HEK293 (cell line): ENCODE data around the gene BUB3.

ENCODE experiments used
- GFI1B ChIP-seq: fragments of 450-650 bp; formaldehyde crosslinking; IDR thresholded peaks from 2 replicates; pipeline ENCODE4 v1.5.1; 2016; ENCODE audit warnings: missing biosample characterization, missing genetic modification characterization
- IKZF3 ChIP-seq: fragments of 450-650 bp; IDR thresholded peaks from 2 replicates; pipeline ENCODE4 v1.5.0; 2018; ENCODE audit warnings: missing biosample characterization, mild to moderate bottlenecking, missing genetic modification characterization, moderate library complexity
- TCF7L2 ChIP-seq: IDR thresholded peaks from 2 replicates; pipeline ENCODE4 v1.6.1; 2011; ENCODE audit warnings: low read depth, mild to moderate bottlenecking, inconsistent platforms, low read length, moderate library complexity, borderline replicate concordance
- ZIC2 ChIP-seq: fragments of 450-650 bp; formaldehyde crosslinking; IDR thresholded peaks from 2 replicates; pipeline ENCODE4 v1.5.1; 2016; ENCODE audit warnings: missing biosample characterization, missing genetic modification characterization
- ZNF184 ChIP-seq: fragments of 450-650 bp; IDR thresholded peaks from 2 replicates; pipeline ENCODE4 v1.5.1; 2018; ENCODE audit warnings: missing biosample characterization, mild to moderate bottlenecking, missing genetic modification characterization
- ZNF221 ChIP-seq: fragments of 450-650 bp; formaldehyde crosslinking; IDR thresholded peaks from 2 replicates; pipeline ENCODE4 v1.5.1; 2017; ENCODE audit warnings: missing biosample characterization, missing genetic modification characterization, borderline replicate concordance
- ZNF292 ChIP-seq: fragments of 450-650 bp; formaldehyde crosslinking; IDR thresholded peaks from 2 replicates; pipeline ENCODE4 v1.5.1; 2016; ENCODE audit warnings: low read depth, missing biosample characterization, missing genetic modification characterization, borderline replicate concordance
- ZNF311 ChIP-seq: fragments of 450-650 bp; formaldehyde crosslinking; IDR thresholded peaks from 2 replicates; pipeline ENCODE4 v1.5.1; 2017; ENCODE audit warnings: missing biosample characterization, missing genetic modification characterization, borderline replicate concordance
- ZNF350 ChIP-seq: fragments of 450-650 bp; formaldehyde crosslinking; IDR thresholded peaks from 2 replicates; pipeline ENCODE4 v1.5.0; 2017; ENCODE audit warnings: missing biosample characterization, mild to moderate bottlenecking, missing genetic modification characterization
- ZNF354C ChIP-seq: fragments of 450-650 bp; formaldehyde crosslinking; IDR thresholded peaks from 2 replicates; pipeline ENCODE4 v1.5.1; 2016; ENCODE audit warnings: missing biosample characterization, missing genetic modification characterization, low read depth, borderline replicate concordance
- ZNF37A ChIP-seq: fragments of 450-650 bp; IDR thresholded peaks from 2 replicates; pipeline ENCODE4 v1.5.1; 2018; ENCODE audit warnings: missing biosample characterization, missing genetic modification characterization
- ZNF391 ChIP-seq: fragments of 450-650 bp; formaldehyde crosslinking; IDR thresholded peaks from 2 replicates; pipeline ENCODE4 v1.5.1; 2016; ENCODE audit warnings: low read depth, missing biosample characterization, missing genetic modification characterization, borderline replicate concordance
- ZNF416 ChIP-seq: fragments of 450-650 bp; formaldehyde crosslinking; IDR thresholded peaks from 2 replicates; pipeline ENCODE4 v1.5.1; 2016; ENCODE audit warnings: missing biosample characterization, missing genetic modification characterization
- ZNF596 ChIP-seq: fragments of 450-650 bp; IDR thresholded peaks from 2 replicates; pipeline ENCODE4 v1.5.0; 2018; ENCODE audit warnings: missing biosample characterization, mild to moderate bottlenecking, missing genetic modification characterization, moderate library complexity
- ZSCAN16 ChIP-seq: fragments of 450-650 bp; formaldehyde crosslinking; IDR thresholded peaks from 2 replicates; pipeline ENCODE4 v1.5.1; 2016; ENCODE audit warnings: missing biosample characterization, missing genetic modification characterization
- TF ChIP-seq, protein P1 (sequence below): fragments of 450-650 bp; formaldehyde crosslinking; IDR thresholded peaks from 2 replicates; pipeline ENCODE4 v1.5.1; 2016; ENCODE audit warnings: missing biosample characterization, missing genetic modification characterization
- TF ChIP-seq, protein P2 (sequence below): sonication (generic); formaldehyde crosslinking; IDR thresholded peaks from 2 replicates; pipeline ENCODE4 v1.8.1; 2022; ENCODE audit warnings: mild to moderate bottlenecking, moderate library complexity, missing genetic modification reagents
- TF ChIP-seq, protein P3 (sequence below): fragments of 450-650 bp; formaldehyde crosslinking; IDR thresholded peaks from 2 replicates; pipeline ENCODE4 v1.5.1; 2017; ENCODE audit warnings: missing biosample characterization, missing genetic modification characterization
- TF ChIP-seq, protein P4 (sequence below): fragments of 450-650 bp; formaldehyde crosslinking; IDR thresholded peaks from 2 replicates; pipeline ENCODE4 v1.5.1; 2016; ENCODE audit warnings: missing biosample characterization, missing genetic modification characterization
- TF ChIP-seq, protein P5 (sequence below): fragments of 450-650 bp; formaldehyde crosslinking; IDR thresholded peaks from 2 replicates; pipeline ENCODE4 v1.5.1; 2016; ENCODE audit warnings: missing biosample characterization, missing genetic modification characterization, low read depth
- TF ChIP-seq, protein P6 (sequence below): fragments of 450-650 bp; formaldehyde crosslinking; IDR thresholded peaks from 2 replicates; pipeline ENCODE4 v1.5.1; 2016; ENCODE audit warnings: missing biosample characterization, missing genetic modification characterization
- TF ChIP-seq, protein P7 (sequence below): fragments of 450-650 bp; formaldehyde crosslinking; IDR thresholded peaks from 2 replicates; pipeline ENCODE4; 2016; ENCODE audit warnings: missing biosample characterization, missing genetic modification characterization
- TF ChIP-seq, protein P8 (sequence below): fragments of 450-650 bp; formaldehyde crosslinking; IDR thresholded peaks from 2 replicates; pipeline ENCODE4 v1.5.1; 2017; ENCODE audit warnings: missing biosample characterization, missing genetic modification characterization
- TF ChIP-seq, protein P9 (sequence below): fragments of 450-650 bp; formaldehyde crosslinking; optimal IDR thresholded peaks from 2 replicates; pipeline ENCODE3; 2016; ENCODE audit warnings: missing biosample characterization, mild to moderate bottlenecking, missing genetic modification characterization

Gene BUB3

DNA sequence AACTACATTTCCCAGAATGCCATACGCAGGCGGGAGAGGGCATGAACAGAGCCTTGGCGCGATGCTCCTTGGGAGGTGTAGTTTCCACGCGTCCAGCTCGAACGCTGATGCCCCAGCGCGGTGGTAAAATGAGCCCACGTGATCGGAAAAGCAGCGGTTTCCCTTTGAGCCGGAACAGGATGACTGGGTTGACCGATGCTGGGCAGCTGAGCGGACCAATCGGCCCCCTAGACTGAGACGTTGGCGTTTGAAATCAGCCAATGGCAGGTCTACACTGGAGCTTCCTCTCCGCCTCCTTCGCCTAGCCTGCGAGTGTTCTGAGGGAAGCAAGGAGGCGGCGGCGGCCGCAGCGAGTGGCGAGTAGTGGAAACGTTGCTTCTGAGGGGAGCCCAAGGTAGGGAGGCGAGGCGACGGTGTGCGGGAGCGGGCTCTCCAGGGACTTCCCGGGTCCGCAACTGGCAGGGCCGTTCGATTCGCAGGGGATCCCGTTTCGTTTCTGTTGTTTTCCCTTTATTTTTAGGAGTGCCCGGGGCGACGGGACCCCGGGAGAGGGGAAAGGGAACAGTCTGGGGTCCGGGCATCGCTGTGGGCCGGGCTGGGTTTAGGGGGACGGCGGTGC, at the start of gene BUB3 (continued):
- TF ChIP-seq GFI1B (tag by site-specific recombination) = no peak
- no peak for TF ChIP-seq ZNF416 (tag by site-specific recombination)
- TF ChIP-seq ZIC2 (tag by site-specific recombination) = no peak
- TF ChIP-seq ZNF350 = no peak
- TF ChIP-seq ZNF354C (tag by site-specific recombination) = no peak
- TF ChIP-seq ZNF184 = no peak
- TF ChIP-seq IKZF3 (tag by site-specific recombination) = no peak
- TF ChIP-seq ZNF596 (tag by site-specific recombination) = no peak
- TF ChIP-seq, protein P1, sequence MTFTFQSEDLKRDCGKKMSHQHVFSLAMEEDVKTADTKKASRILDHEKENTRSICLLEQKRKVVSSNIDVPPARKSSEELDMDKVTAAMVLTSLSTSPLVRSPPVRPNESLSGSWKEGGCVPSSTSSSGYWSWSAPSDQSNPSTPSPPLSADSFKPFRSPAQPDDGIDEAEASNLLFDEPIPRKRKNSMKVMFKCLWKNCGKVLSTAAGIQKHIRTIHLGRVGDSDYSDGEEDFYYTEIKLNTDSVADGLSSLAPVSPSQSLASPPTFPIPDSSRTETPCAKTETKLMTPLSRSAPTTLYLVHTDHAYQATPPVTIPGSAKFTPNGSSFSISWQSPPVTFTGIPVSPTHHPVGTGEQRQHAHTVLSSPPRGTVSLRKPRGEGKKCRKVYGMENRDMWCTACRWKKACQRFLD (tag by site-specific recombination) = no peak
- TF ChIP-seq ZNF311 (tag by site-specific recombination) = no peak
- no peak for TF ChIP-seq ZNF221 (tag by site-specific recombination)
- TF ChIP-seq TCF7L2 = peak; percentile 48; the same call in 1 of the 2 replicates
- peak; percentile 41; the same call in 1 of the 2 replicates for TF ChIP-seq ZNF391
- TF ChIP-seq, protein P2, sequence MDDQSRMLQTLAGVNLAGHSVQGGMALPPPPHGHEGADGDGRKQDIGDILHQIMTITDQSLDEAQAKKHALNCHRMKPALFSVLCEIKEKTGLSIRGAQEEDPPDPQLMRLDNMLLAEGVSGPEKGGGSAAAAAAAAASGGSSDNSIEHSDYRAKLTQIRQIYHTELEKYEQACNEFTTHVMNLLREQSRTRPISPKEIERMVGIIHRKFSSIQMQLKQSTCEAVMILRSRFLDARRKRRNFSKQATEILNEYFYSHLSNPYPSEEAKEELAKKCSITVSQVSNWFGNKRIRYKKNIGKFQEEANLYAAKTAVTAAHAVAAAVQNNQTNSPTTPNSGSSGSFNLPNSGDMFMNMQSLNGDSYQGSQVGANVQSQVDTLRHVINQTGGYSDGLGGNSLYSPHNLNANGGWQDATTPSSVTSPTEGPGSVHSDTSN = peak; percentile 87
- TF ChIP-seq, protein P3, sequence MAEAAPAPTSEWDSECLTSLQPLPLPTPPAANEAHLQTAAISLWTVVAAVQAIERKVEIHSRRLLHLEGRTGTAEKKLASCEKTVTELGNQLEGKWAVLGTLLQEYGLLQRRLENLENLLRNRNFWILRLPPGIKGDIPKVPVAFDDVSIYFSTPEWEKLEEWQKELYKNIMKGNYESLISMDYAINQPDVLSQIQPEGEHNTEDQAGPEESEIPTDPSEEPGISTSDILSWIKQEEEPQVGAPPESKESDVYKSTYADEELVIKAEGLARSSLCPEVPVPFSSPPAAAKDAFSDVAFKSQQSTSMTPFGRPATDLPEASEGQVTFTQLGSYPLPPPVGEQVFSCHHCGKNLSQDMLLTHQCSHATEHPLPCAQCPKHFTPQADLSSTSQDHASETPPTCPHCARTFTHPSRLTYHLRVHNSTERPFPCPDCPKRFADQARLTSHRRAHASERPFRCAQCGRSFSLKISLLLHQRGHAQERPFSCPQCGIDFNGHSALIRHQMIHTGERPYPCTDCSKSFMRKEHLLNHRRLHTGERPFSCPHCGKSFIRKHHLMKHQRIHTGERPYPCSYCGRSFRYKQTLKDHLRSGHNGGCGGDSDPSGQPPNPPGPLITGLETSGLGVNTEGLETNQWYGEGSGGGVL (tag by site-specific recombination) = no peak
- TF ChIP-seq ZNF37A (tag by site-specific recombination) = no peak
- TF ChIP-seq, protein P4, sequence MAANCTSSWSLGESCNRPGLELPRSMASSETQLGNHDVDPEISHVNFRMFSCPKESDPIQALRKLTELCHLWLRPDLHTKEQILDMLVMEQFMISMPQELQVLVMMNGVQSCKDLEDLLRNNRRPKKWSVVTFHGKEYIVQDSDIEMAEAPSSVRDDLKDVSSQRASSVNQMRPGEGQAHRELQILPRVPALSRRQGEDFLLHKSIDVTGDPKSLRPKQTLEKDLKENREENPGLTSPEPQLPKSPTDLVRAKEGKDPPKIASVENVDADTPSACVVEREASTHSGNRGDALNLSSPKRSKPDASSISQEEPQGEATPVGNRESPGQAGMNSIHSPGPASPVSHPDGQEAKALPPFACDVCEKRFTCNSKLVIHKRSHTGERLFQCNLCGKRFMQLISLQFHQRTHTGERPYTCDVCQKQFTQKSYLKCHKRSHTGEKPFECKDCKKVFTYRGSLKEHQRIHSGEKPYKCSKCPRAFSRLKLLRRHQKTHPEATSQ (tag by site-specific recombination) = peak; percentile 51; the same call in 1 of the 2 replicates
- TF ChIP-seq, protein P5, sequence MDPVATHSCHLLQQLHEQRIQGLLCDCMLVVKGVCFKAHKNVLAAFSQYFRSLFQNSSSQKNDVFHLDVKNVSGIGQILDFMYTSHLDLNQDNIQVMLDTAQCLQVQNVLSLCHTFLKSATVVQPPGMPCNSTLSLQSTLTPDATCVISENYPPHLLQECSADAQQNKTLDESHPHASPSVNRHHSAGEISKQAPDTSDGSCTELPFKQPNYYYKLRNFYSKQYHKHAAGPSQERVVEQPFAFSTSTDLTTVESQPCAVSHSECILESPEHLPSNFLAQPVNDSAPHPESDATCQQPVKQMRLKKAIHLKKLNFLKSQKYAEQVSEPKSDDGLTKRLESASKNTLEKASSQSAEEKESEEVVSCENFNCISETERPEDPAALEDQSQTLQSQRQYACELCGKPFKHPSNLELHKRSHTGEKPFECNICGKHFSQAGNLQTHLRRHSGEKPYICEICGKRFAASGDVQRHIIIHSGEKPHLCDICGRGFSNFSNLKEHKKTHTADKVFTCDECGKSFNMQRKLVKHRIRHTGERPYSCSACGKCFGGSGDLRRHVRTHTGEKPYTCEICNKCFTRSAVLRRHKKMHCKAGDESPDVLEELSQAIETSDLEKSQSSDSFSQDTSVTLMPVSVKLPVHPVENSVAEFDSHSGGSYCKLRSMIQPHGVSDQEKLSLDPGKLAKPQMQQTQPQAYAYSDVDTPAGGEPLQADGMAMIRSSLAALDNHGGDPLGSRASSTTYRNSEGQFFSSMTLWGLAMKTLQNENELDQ (tag by site-specific recombination) = no peak
- TF ChIP-seq ZSCAN16 = 0 out of 2 replicates have a peak, but pooled peaks have one; percentile 54
- no peak for TF ChIP-seq ZNF292 (tag by site-specific recombination)
- TF ChIP-seq, protein P6, sequence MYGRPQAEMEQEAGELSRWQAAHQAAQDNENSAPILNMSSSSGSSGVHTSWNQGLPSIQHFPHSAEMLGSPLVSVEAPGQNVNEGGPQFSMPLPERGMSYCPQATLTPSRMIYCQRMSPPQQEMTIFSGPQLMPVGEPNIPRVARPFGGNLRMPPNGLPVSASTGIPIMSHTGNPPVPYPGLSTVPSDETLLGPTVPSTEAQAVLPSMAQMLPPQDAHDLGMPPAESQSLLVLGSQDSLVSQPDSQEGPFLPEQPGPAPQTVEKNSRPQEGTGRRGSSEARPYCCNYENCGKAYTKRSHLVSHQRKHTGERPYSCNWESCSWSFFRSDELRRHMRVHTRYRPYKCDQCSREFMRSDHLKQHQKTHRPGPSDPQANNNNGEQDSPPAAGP = no peak
- TF ChIP-seq, protein P7, sequence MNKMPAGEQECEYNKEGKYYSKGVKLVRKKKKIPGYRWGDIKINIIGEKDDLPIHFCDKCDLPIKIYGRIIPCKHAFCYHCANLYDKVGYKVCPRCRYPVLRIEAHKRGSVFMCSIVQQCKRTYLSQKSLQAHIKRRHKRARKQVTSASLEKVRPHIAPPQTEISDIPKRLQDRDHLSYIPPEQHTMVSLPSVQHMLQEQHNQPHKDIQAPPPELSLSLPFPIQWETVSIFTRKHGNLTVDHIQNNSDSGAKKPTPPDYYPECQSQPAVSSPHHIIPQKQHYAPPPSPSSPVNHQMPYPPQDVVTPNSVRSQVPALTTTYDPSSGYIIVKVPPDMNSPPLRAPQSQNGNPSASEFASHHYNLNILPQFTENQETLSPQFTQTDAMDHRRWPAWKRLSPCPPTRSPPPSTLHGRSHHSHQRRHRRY (tag by site-specific recombination) = no peak
- TF ChIP-seq, protein P8, sequence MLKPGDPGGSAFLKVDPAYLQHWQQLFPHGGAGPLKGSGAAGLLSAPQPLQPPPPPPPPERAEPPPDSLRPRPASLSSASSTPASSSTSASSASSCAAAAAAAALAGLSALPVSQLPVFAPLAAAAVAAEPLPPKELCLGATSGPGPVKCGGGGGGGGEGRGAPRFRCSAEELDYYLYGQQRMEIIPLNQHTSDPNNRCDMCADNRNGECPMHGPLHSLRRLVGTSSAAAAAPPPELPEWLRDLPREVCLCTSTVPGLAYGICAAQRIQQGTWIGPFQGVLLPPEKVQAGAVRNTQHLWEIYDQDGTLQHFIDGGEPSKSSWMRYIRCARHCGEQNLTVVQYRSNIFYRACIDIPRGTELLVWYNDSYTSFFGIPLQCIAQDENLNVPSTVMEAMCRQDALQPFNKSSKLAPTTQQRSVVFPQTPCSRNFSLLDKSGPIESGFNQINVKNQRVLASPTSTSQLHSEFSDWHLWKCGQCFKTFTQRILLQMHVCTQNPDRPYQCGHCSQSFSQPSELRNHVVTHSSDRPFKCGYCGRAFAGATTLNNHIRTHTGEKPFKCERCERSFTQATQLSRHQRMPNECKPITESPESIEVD (tag by site-specific recombination) = no peak
- TF ChIP-seq, protein P9, sequence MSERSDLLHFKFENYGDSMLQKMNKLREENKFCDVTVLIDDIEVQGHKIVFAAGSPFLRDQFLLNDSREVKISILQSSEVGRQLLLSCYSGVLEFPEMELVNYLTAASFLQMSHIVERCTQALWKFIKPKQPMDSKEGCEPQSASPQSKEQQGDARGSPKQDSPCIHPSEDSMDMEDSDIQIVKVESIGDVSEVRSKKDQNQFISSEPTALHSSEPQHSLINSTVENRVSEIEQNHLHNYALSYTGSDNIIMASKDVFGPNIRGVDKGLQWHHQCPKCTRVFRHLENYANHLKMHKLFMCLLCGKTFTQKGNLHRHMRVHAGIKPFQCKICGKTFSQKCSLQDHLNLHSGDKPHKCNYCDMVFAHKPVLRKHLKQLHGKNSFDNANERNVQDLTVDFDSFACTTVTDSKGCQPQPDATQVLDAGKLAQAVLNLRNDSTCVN (tag by site-specific recombination) = peak; percentile 62
